ENCODE results near the gene ZNF862. TPM values are rescaled to one million over a fixed set of nuclear protein-coding genes. Genes with fewer than 3 reads are reported as not detected.

The ZNF862 gene
- total RNA-seq, 1 donor from 2014 or later = 19.6 TPM

- no peak for TF ChIP-seq CTCF (conservative IDR thresholded peaks at IDR 0.05)
- H3K4me3 Mint-ChIP-seq = no peak overlapping the region
- H3K27ac Mint-ChIP-seq (ENCODE audit: unreplicated experiment) = no peak overlapping the region
- peaks cover 3% of the 10 kb centered on the region for H3K27me3 Mint-ChIP-seq (ENCODE audit: low read depth)
- no peaks in the 10 kb centered on the region for H3K36me3 Mint-ChIP-seq (ENCODE audit: low read depth)
- no peaks in the 10 kb centered on the region for H3K9me3 Mint-ChIP-seq
- DNase-seq (ENCODE audit: low read depth, low spot score) = no peak
- no peaks in the 10 kb centered on the region for H3K4me1 Mint-ChIP-seq
These were observed 13.2 kb upstream of the ZNF862 start for GRCh38 chr7:149824748-149825566.

DNA sequence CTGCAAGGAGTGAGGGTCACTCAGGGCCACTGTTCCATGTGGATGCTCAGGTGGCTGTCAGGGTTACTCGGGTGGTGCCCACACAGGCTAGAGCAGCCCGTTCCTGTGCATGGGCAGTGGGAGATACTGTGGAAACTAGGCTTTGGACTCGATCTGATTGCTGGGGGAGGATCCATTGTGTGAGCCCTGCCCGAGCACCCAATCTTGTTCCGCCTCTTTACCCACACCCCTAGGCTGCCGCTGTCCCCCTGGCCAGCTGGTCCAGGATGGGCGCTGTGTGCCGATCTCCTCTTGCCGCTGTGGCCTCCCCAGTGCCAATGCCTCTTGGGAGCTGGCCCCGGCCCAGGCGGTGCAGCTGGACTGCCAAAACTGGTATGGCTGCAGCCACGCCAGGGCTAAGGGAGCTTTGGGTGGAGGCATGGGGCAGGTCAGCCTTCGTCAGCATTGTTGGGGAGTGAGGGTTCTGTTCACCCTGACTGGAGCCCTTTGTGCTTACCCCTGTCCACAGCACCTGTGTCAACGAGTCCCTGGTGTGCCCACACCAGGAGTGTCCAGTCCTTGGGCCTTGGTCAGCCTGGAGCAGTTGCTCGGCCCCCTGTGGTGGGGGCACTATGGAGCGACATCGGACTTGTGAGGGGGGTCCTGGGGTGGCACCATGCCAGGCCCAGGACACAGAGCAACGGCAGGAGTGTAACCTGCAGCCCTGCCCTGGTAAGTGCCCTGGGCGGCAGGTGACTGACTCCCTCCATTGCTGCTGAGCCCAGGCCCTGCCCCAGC is 12.4 kb upstream of the ZNF862 start:
- TF ChIP-seq CTCF (conservative IDR thresholded peaks at IDR 0.05) = no peak
- Mint-ChIP-seq H3K27me3 (ENCODE audit: low read depth) (peaks cover 3% of the 10 kb centered on the region), H3K36me3 (ENCODE audit: low read depth) (no peaks in the 10 kb centered on the region), H3K9me3 (no peaks in the 10 kb centered on the region), H3K27ac (ENCODE audit: unreplicated experiment) (no peak overlapping the region), H3K4me1 (no peaks in the 10 kb centered on the region), H3K4me3 (no peak overlapping the region)
- DNase-seq (ENCODE audit: low read depth, low spot score) = no peak

DNA sequence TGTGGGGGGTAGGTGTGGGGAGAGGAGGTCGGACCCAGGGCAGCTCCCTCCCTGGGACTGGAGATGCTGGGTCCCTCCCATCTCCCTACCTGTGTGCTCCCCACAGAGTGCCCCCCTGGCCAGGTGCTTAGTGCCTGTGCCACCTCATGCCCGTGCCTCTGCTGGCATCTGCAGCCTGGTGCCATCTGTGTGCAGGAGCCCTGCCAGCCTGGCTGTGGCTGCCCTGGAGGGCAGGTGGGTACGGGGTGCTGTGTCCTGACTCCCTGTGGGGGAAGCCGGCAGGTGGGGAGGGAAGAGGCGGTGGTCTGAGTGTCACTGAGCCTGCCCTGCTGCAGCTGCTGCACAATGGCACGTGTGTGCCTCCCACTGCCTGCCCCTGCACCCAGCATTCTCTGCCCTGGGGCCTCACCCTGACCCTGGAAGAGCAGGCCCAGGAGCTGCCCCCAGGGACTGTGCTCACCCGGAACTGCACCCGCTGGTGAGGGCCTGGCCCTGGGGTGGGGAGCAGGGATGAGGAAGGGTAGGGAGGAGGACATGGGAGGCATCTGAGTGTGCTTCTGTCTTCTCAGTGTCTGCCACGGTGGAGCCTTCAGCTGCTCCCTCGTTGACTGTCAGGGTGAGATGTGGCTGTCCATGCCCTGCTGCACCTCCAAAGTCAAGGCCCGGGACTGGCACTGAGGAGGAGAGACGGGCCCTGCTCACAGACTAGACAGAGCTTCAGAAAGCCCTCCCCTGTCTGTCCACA is 11.7 kb upstream of the ZNF862 start:
- no peak for DNase-seq (ENCODE audit: low read depth, low spot score)
- Mint-ChIP-seq H3K4me1 (no peaks in the 10 kb centered on the region), H3K27me3 (ENCODE audit: low read depth) (peaks cover 8% of the 10 kb centered on the region), H3K4me3 (no peak overlapping the region), H3K9me3 (no peaks in the 10 kb centered on the region), H3K27ac (ENCODE audit: unreplicated experiment) (no peak overlapping the region), H3K36me3 (ENCODE audit: low read depth) (no peaks in the 10 kb centered on the region)
- no peak for TF ChIP-seq CTCF (conservative IDR thresholded peaks at IDR 0.05)

DNA sequence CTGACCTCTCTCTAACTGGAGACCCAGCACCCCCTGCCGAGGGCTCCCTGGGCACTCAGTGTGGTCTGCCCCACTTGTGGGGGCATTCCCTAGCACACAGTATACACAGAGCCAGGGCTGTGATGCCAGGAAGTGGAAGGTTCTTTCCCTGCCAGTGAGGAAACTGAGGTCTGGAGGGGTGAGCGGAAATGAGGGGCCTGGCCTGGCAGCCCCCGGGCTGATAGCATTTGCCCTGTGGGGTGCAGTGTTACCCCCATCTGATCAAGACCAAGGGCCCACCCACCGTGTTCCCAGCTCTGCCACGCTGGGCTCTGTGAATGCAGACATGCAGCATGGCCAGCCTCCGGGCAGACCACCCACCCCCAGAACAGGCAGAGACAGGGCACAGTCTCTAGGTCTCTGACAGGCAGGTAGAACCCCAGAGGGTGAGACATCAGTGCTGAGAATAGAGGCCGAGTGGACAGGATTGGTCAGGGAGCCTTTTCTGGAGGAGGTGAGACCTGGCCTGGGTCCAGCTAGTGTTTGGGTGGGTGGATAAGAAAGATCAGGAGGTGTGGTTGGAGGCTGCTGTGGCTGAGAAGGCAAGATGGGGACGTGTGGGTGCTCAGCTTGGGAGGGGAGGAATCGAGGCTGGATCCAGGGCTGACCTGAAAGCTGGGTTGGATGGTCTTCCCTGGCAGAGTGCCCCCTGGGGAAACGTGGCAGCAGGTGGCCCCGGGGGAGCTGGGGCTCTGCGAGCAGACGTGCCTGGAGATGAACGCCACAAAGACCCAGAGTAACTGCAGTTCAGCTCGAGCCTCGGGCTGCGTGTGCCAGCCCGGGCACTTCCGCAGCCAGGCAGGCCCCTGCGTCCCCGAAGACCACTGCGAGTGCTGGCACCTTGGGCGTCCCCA is 10.8 kb upstream of the ZNF862 start:
- no peaks in the 10 kb centered on the region for H3K36me3 Mint-ChIP-seq (ENCODE audit: low read depth)
- no peaks in the 10 kb centered on the region for H3K4me1 Mint-ChIP-seq
- peaks cover 15% of the 10 kb centered on the region for H3K27me3 Mint-ChIP-seq (ENCODE audit: low read depth)
- TF ChIP-seq CTCF (conservative IDR thresholded peaks at IDR 0.05) = no peak
- H3K27ac Mint-ChIP-seq (ENCODE audit: unreplicated experiment) = no peak overlapping the region
- H3K4me3 Mint-ChIP-seq = no peak overlapping the region
- H3K9me3 Mint-ChIP-seq = no peaks in the 10 kb centered on the region
- no peak for DNase-seq (ENCODE audit: low read depth, low spot score)

Measured in neural crest cell (in vitro differentiated cells).